Activated CD8-positive, alpha-beta memory T cell treated with anti-CD3 and anti-CD28 coated beads, Interleukin-2, amount 50 U/mL, for 48 hours (primary cell): ENCODE data around the gene ATF7.
A peak's percentile ranks its signal among the peaks of the same experiment; 100 is the strongest.

ENCODE experiments used
- DNase-seq: peaks from one replicate; pipeline ENCODE4 v3.0.0-alpha.2; 2020

ATF7 gene

DNA sequence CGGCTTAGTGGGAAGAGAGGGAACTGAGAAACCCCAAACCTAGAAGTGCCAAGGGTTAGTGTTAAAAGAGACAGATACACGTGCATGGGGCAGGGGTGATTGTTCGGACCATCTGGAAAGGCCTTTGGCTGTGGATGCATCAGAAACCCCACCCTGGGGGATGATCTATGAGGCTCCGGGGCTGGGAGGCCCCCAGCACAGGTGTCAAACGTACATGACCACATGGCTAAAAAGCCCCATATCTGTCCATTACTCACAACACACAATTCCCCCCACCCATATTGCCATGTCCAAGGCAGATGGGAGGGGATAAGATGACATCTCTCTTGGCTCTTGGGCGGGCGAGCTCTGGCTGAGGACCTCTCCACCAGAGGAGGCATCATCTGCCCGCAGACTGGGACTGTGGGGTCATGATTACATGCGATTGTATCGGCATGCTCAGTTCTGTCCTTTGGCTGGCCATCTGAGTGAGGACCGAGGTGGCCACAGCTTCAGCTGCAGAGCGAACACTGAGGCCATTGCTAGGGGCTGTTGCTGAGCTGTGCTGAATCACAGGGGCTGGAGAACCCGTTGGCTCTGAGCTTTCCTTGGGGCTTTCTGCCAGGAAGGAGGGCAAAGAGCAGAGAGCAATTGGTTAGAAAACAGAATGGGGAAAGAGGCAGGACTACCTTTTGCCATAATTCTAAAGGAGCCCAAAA lies 109.3 kb downstream of the ATF7 start:
- DNase-seq: no peak

DNA sequence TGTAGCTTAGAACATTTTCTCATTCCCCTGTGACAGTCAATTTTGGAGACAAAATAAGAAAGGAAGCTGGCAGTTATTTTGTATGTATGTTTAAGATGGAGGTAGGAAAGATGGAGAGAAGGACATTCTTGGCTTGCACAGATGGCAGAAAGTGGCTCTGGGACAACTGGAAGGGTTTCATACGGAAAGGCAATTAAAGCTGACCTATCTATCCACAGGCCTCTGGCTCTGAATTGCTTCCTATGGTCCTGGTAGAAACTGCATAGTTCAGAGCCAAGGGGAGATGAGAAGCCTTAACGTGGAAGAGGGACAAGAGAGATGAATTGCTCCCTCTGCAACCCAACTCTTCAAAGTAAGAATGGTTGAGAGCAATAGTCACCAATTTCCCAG lies 110.9 kb downstream of the ATF7 start:
- no peak for DNase-seq

DNA sequence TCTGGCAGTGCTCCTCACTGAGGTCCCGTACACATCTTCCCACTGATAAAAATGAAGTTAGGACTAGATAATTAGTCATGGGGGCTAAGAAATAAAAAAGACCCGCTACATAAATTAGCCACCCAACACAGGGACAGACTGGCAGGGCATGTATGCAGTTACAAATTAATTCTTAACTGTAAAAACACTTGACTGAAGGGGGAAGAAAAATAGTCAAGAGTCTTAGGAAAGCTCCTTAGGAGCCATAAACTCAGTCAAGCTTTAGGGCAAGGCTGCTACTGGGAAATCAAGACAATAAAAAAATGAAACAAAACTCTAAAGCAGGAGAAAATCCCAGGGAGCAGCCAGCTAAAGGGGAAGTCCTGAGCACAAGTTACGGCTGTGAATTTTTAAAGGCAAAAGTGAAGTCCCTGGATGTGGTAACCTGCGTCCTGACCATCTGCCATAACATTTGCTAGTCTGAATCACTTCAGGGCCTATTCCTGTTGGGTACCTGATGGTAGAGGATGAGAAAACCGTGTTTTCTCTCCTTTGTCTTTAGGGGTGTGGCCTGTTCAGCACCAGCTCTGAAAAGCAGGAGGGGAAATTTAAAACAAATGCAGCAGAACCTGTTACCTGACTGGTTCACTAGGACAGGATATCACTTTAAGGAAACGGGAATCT lies 111.4 kb downstream of the ATF7 start:
- no peak for DNase-seq

DNA sequence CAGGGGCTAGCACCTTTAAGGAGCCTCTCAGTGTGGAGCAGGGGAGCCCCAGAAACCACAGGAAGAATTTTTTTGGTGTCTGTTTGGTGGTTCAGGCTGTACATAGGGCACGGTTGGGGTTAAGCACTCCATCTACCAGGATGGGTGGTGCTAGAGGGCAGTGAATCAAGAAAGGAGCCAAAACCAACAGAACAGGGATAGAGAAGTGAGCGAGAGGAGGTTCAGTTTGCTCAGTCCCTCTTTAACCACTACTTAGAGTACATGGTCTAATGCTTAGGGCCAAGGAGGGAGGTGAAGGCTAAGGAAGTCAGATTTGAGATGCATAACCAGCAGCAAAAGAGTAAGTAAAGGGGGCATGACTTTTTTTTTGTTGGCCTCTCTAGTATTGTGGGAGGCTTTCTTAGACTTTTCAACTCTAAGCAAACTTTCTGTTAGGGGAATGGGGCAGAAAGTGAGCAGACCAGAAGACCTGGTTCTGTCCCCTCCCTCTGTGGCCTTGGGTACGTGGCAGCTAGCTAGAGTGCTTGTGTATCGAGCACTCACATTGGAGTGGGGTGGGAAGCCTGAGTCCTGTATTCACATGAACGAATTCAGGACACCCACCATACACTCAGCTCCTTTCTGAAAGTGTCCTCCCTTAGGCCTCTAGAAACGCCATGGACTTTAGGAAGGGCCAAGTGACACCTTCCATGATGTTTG lies 112.3 kb downstream of the ATF7 start:
- no peak for DNase-seq

DNA sequence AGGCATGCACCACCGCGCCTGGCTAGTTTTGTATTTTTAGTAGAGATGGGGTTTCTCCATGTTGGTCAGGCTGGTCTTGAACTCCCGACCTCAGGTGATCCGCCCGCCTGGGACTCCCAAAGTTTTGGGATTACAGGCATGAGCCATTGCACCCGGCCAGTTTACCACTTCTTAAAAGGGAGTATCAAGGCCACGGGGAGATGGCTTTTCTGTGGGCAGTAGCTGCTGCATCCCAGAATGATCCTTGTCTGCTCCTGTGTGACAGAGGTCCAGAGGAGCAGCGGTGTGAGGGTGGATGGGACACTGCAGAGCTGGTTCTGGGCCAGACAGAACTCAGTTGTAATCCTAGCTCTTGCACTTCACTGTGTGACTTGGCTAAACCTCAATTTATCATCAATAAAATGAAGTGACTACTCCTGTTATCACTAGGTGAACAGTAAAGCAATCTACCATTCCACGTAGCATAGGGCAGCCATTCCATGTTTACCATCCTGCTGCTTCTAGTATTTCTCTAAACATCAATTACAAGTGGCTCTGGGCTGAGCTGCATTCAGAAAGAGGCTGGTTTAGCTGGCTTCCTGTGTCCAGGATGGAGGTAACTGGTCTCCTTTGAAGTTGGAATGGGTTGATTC lies 115.9 kb downstream of the ATF7 start:
- no peak for DNase-seq

DNA sequence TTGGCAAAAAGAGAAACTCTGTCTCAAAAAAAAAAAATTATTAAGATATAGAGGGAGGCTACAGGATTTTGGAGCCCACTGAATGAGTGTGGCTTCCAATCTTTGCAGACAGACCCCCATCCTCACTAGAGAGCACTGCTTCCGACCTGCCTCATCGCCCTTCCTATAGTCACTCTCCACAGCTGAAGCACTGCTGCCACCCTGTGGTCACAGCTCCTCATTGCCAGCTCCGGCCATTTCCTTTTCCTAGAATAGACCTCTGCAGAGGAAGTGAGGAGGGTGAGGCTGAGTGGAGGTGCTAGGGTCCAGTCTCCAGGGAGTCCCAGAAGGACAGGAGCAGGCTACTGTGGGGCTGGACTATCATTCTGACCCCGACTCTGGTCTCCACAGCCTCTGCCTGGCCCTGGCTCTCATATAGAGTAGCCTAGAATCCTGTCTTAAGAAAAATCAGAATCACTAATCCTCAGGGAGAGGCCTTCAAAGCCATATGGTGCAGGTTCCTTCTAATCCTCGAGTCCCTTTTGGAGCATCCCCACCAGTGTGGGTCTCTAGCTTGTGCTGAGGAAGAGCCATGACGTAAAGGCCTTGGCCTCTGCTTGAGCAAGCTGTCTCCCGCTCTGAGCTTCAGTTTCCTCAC lies 117.5 kb downstream of the ATF7 start:
- peak; percentile 89 for DNase-seq

DNA sequence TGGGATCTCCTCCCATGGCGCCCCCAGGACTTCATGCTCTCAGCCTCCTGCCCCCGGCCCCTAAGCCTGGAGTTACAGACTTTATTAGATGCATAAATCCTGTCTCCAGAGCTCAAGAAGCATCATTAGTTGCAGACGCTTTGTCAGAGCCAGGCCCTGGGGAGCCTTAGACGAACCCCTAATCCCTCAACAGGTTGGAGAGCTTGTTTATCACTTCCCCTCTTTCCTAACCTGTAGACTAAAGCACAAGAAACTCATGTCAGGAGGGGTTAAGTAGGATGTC lies 118.6 kb downstream of the ATF7 start:
- no peak for DNase-seq

DNA sequence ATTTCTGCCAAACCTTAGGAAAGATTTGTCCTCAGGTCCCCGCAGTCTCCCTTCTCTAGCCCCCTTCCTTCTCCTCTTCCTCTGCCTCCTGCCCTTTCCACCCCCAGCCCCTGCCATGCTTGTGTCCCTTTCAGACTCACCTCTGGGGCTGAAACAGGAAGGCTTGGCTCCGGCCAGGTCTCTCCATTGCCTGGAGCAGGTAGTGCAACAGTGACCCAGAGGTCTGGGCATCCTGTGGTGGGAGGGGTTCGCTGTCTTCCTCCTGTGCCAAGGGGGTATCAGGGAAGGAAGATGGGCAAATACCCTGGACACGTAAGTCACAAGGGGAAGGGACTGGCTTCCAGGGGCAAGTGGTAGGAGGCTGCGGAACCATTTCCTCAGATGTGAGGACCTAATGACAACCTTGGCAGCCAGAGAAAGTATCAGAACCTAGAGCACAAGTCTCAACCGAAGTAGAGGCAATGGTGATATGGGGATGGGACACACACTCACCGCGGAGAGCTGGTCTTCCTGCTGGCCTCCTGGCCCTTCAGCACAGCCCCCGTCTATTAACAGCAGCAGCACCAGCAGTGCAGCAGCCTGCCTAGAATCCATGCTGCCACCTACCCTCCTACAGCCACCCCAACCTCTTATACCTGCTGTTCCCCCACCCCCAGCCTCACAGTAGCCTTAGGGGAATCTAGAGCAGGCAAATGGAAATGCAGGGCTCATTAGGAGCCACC lies 119.1 kb downstream of the ATF7 start, which contains the start of gene NPFF:
NPFF (minus strand) TSS at position 604 of the 722 bp plus-strand sequence; CDS start at position 594, 10 bp downstream.
- DNase-seq: no peak

DNA sequence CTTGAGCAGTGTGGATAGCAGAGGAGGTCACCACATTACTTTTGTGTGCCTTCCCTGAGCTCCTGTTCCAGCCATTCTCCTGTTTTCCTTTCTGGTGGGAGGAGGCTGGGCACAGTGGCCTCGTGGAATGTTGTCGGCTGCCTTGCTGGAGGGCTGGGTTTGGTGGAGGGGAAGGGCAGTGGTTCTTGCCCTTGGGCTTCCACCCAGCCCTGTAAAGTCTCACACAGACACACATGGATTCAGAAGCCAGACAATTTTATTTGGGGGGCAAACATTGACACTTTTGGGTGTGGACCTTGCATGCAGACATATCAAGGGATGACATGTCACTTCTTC lies 119.8 kb downstream of the ATF7 start:
- no peak for DNase-seq

DNA sequence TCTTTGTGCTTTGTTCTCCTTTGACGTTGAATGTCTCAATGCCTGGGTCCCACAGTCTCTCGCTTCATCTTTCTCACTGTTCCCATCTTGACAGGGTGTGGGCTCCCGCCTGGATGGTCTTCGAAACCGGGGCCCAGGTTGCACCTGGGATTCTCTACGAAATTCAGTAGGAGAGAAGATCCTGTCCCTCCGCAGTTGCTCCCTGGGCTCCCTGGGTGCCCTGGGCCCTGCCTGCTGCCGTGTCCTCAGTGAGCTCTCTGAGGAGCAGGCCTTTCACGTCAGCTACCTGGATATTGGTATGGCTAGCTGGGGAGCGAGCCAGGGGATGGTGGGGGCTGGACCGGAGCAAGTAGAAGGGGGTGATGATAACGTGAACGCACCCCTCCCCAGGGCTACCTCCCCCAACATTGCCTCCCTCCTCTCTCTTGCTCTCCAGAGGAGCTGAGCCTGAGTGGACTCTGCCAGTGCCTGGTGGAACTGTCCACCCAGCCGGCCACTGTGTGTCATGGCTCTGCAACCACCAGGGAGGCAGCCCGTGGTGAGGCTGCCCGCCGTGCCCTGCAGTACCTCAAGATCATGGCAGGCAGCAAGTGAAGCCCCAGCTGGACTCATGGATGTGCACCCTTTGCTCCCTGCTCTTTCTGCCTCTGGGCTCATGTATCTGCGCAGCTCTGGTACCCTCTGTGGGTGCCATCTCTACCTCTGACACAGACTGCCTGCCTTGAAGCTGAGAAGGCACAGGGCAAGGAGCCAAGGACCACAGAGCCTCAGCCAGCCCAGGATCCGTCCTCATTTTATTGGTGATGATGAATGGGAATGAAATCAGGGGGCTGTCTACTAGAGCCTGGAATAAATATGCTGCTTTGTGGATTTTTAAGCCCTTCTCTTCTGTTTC lies 120.4 kb downstream of the ATF7 start:
- DNase-seq: no peak

DNA sequence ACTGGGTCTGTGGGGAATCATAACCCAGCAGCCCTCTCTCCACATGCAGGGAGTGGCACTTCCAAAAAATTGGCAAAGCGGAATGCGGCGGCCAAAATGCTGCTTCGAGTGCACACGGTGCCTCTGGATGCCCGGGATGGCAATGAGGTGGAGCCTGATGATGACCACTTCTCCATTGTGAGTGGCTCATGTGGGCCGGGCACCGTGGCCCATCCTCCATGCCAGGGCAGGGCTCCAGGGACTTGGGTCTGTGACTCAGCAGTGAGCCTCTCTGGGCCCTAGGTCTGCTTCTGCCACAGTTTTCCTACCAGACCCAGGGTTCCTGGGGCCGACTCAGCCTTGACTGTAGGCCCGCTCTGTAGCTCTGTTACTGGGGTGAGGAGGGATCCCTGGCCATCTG lies 121.1 kb downstream of the ATF7 start:
- no peak for DNase-seq

DNA sequence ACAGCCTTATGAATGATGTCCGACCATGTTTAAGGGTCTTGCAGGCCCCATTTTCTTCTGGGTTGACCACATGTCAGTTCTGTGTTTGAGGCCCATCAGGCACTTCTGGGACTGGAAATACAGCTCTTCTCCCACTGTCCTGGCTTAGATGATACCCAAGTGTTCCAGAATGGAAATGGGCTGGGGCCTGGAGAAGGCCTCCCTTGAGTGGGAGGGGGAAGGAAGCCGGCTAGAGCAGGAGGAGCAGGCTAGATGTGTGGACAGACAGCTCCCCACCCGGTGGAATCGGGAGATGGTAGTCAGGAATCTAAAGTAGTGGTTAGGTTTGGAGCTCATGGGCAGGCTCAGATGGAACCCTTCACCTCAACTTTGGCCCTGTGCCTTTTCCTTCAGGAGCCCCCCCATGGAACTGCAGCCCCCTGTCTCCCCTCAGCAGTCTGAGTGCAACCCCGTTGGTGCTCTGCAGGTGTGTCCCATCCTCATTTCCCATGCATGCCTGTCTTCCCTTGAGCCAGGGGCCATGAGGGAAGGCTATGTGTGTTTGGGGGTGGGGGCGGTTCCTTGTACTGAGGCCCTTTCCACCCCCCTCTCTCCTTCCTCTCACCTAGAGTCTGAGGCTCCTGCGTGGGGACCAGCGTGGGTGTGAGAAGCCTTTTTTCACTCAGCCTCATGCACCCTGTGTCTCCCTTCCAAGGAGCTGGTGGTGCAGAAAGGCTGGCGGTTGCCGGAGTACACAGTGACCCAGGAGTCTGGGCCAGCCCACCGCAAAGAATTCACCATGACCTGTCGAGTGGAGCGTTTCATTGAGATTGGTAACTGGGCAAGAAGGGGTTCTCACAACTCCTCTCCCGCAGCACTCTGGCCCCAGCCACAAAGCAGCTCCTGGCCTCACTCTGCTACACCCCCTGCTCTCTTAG lies 121.9 kb downstream of the ATF7 start:
- DNase-seq: no peak

DNA sequence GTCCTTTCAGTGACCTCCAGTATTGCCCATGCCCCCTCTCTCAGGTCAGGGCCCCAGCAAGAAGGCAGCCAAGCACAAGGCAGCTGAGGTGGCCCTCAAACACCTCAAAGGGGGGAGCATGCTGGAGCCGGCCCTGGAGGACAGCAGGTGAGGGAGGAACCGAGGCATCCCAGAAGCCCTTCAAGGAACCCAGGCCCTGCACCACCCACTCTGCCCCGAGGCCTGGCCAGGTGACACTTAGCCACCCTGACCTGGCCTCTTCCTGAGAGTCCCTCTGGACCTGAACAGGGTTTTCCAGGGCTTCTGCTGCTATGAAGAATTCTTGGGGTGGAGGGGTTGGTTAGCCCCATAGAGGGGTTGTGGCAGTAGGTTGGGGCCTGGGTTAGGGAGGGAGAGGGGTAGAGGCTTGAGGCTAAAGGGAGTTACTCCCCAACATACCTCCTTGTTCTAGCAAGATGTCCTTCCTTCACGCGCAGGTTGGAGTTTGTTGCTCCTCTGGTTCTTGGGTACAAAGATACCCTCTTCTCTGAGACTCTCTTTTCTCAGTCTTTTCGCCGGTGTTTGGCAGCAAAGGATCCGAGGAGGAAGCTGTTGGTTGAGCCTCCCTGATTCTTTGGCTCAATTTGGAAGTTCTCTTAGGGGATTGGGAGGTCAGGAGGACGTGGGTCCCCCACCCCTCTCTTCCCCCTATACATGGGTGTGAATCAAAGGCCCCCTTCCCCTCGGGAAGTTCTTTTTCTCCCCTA lies 123.0 kb downstream of the ATF7 start:
- DNase-seq: no peak

DNA sequence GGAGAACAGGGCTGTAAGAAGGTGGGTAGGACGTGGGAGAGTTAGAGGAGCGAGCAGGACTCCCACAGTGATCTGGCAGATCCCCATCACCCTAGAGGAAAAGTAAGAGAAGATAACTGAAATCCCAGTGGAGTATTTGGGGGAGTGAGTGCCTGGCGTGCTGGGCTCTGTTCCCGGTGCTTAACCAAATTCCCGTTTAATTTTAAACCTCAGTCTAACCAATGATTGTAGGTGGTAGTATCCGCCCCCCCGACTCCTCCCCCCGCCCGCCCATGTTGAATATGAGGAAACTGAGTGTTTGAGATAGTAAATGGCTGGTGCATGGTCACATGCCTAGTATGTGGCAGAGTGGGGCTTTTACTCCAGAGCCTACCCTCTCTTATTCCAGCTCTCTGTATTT lies 123.9 kb downstream of the ATF7 start:
- no peak for DNase-seq

DNA sequence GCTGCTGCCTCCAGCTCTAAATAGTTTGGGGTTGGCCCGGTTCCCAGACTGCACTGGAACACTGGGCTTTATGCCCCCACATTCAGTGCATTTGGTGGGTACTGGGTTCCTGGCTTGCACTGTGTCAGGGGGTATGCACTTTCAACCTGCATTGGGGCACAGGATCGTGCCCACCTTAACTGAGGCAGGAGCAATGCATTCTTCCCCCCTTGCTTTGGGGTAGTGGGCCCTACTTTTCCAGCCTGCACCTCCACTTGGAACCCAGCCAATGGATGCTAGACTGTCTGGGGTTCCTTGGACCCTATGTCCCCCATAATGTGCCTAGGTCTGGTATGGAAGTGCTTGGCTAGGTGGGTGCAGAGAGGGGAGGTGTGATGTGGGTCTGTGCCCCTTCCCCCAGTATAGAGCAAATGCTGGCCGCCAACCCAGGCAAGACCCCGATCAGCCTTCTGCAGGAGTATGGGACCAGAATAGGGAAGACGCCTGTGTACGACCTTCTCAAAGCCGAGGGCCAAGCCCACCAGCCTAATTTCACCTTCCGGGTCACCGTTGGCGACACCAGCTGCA lies 124.5 kb downstream of the ATF7 start:
- DNase-seq: no peak

DNA sequence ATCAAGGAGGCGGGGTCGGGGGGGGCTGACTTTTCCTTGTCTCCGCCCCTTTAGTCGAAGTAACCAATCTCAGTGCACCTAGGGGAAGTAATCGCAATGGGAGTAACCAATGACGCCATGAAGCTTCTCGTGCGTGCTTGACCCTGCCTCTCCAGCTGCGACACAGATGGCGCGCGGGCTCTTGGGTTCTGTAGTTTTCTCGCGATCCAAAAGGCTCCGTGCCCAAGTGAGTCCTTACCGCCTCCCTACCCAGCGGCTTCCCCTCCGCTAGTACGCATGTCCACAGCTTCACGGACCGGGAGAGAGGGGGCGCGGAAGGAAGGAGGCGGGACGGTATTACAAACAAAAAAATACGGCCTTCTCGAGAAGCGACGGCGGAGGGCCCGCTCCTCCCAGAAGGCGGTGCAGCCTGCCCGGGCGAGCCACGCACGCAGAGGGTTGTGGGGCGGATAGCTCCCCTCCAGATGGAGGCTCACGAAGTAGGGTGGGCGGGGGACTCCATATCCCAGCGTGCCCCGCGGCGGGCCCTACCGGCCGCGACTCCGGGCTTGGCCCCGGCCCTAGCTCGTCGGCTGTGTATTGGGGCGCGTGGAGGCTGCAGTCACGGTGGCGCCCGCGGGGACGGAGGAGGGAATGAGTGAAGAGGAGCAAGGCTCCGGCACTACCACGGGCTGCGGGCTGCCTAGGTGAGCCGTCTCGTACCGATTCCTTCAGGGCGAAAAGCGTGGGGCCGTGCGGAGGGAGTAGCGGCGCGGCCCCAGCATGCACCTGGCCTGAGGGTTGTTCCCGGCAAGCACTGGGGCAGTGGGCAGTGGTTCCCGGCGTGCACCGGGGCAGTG lies 125.2 kb downstream of the ATF7 start, which contains the start of gene TARBP2:
TARBP2 (plus strand) TSS at position 508 of the 839 bp plus-strand sequence; CDS start at position 634, 126 bp downstream.
- DNase-seq: peak; percentile 95

DNA sequence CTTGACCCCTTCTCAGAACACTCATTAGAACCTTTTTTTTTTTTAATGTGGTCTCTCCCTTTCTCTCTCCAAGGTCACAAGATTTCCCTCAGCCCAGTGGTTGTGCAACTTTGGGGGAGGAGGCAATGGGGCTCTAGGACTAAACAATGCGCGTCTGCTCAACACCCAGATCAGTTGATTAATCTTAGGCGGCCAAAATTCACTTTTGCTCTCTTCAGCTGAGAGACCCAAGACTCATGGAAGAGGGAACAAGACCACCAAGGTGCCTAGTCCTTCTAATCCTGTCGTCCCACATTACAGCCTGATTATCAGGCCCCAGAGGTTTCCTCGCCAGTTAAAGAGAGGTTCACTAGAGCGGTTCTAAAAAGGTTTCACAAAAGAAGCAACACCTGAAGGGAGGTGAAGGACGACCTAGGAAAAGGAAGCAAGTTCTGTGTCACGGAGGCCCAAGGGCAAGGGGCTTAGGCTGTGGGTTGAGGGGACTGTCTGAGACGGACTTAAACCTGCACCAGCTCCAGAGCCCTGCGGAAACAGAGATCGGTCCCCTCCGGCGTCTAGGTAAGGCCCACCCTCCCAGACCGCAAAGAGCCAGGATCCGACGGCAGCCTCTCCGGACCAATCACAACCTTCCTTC lies 125.9 kb downstream of the ATF7 start:
- DNase-seq: no peak
